ENCODE results near the gene PSMA5.

- TF ChIP-seq CTCF (tag by site-specific recombination; IDR thresholded peaks at IDR 0.05) = no peak
- no peak for TF ChIP-seq ZNF280C (tag by site-specific recombination; IDR thresholded peaks at IDR 0.05)
- no peak for TF ChIP-seq REST (tag by site-specific recombination; IDR thresholded peaks at IDR 0.05)
- TF ChIP-seq KLF9 (tag by site-specific recombination; IDR thresholded peaks at IDR 0.05; ENCODE audit: low read depth) = no peak
- TF ChIP-seq ZNF76 (tag by site-specific recombination; IDR thresholded peaks at IDR 0.05; ENCODE audit: borderline replicate concordance, low read depth) = no peak
- TF ChIP-seq ZNF138 (tag by site-specific recombination; IDR thresholded peaks at IDR 0.05; ENCODE audit: borderline replicate concordance) = no peak
These were observed 42.7 kb upstream of the PSMA5 start for GRCh38 chr1:109468903-109469302.

Measured in HEK293 (cell line).